ENCODE results near the gene GORASP1.

GRCh38 chr3:39095778-39096177 is 11.6 kb downstream of the GORASP1 start:
- TF ChIP-seq POLR2A (IDR thresholded peaks at IDR 0.05; ENCODE audit: low read length): no peak
- TF ChIP-seq GATA1 (IDR thresholded peaks at IDR 0.05; ENCODE audit: low read depth, low read length): no peak
